Measurements from ENCODE around the gene CFHR5. TPM values are rescaled to one million over a fixed set of nuclear protein-coding genes. Genes with fewer than 3 reads are reported as not detected.
"Not testable (repeated sequence)": the region's sequence is repeated elsewhere in the genome, so short reads cannot be mapped to it uniquely, and the experiment has no call there.

The CFHR5 gene
- total and polyA plus RNA-seq, 5 donors from 2014 or later = not detected

DNA sequence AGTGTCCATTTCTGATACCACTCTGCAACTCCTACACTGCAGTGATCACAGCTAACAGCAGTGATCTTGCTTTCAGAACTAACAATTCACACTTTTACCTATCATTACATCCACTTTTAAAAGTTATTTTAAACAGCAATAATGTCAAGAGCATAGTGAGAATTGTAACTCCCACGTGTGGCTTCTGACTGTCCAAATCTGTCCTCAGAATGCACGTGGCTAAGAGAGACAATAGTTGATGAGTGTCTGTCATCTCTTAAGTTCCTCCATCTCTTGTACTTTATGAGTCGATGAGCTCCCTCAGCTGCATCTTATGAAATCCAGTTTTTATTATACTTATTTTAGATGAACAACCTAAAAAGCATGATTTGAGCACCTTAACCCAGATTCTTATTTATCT lies 16.5 kb upstream of the CFHR5 start:
- no peak for DNase-seq
- H3K4me3 ChIP-seq (ENCODE audit: low read depth, low read length) = no peak overlapping the region
- H3K9me3 Mint-ChIP-seq = peaks cover 0 to 6% (median 0%) of the 10 kb centered on the region in 7 donors
- no peak overlapping the region for H3K27ac Mint-ChIP-seq
- ATAC-seq (ENCODE audit: low read depth in 2 of 2) = no peak
- no peak overlapping the region for H3K4me3 Mint-ChIP-seq
- H3K27ac ChIP-seq (ENCODE audit: insufficient read depth, low read length, poor library complexity, severe bottlenecking) = no peak overlapping the region
- H3K9me3 ChIP-seq (ENCODE audit: control insufficient read depth in 2 of 2, low read length in 2 of 2) = no peaks in the 10 kb centered on the region
- no peaks in the 10 kb centered on the region for H3K4me1 Mint-ChIP-seq
- H3K27me3 Mint-ChIP-seq = no peaks in the 10 kb centered on the region
- H3K4me1 ChIP-seq (ENCODE audit: control insufficient read depth, insufficient read depth, low read length, poor library complexity, severe bottlenecking) = no peaks in the 10 kb centered on the region
- H3K36me3 ChIP-seq (ENCODE audit: control insufficient read depth, insufficient read depth, low read length) = no peaks in the 10 kb centered on the region
- no peaks in the 10 kb centered on the region for H3K27me3 ChIP-seq (ENCODE audit: control insufficient read depth, insufficient read depth, low read length)
- no peaks in the 10 kb centered on the region for H3K36me3 Mint-ChIP-seq

GRCh38 chr1:196970182-196970581 lies 7.2 kb upstream of the CFHR5 start:
- H3K9me3 ChIP-seq (ENCODE audit: control insufficient read depth in 2 of 2, low read length in 2 of 2) = no peaks in the 10 kb centered on the region
- H3K27ac ChIP-seq (ENCODE audit: insufficient read depth, low read length, poor library complexity, severe bottlenecking) = no peak overlapping the region
- DNase-seq (no peak), ATAC-seq (ENCODE audit: low read depth in 2 of 2) (no peak)
- H3K36me3 ChIP-seq (ENCODE audit: control insufficient read depth, insufficient read depth, low read length) = no peaks in the 10 kb centered on the region
- no peaks in the 10 kb centered on the region for H3K36me3 Mint-ChIP-seq
- peaks cover 0 to 1% (median 0%) of the 10 kb centered on the region in 7 donors for H3K9me3 Mint-ChIP-seq
- H3K4me1 Mint-ChIP-seq = no peaks in the 10 kb centered on the region
- H3K27me3 Mint-ChIP-seq = no peaks in the 10 kb centered on the region
- no peak overlapping the region for H3K4me3 ChIP-seq (ENCODE audit: low read depth, low read length)
- no peaks in the 10 kb centered on the region for H3K4me1 ChIP-seq (ENCODE audit: control insufficient read depth, insufficient read depth, low read length, poor library complexity, severe bottlenecking)
- no peak overlapping the region for H3K27ac Mint-ChIP-seq
- H3K27me3 ChIP-seq (ENCODE audit: control insufficient read depth, insufficient read depth, low read length) = no peaks in the 10 kb centered on the region
- no peak overlapping the region for H3K4me3 Mint-ChIP-seq

DNA sequence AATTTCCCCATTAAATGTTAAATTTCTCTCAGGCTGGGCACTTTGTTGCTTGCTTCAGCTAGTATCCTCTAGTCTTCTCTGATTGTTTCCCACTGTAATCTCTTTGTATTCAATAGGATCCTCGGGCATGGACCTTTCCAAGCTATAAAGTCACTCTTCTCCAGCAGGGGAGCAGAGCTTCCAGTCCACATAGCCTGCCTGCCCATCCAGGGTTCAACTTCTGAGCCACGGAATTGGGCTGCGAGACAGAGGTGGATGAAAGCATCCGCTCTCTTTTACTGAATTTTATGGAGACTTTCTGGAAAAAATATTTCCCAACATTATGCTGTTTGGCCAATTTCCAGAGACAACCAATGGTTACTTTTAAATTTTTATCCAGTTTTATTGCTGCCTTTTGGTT lies 1.1 kb upstream of the CFHR5 start:
- DNase-seq (no peak), ATAC-seq (ENCODE audit: low read depth in 2 of 2) (no peak)
- Histone ChIP-seq H3K4me1 (ENCODE audit: control insufficient read depth, insufficient read depth, low read length, poor library complexity, severe bottlenecking) (no peaks in the 10 kb centered on the region), H3K36me3 (ENCODE audit: control insufficient read depth, insufficient read depth, low read length) (no peaks in the 10 kb centered on the region), H3K4me3 (ENCODE audit: low read depth, low read length) (no peak overlapping the region), H3K27ac (ENCODE audit: insufficient read depth, low read length, poor library complexity, severe bottlenecking) (no peak overlapping the region), H3K27me3 (ENCODE audit: control insufficient read depth, insufficient read depth, low read length) (no peaks in the 10 kb centered on the region), H3K9me3 (ENCODE audit: control insufficient read depth in 2 of 2, low read length in 2 of 2) (no peaks in the 10 kb centered on the region)
- H3K9me3 Mint-ChIP-seq = peaks cover 0 to 1% (median 0%) of the 10 kb centered on the region in 7 donors
- no peaks in the 10 kb centered on the region for H3K27me3 Mint-ChIP-seq
- H3K36me3 Mint-ChIP-seq = no peaks in the 10 kb centered on the region
- H3K27ac Mint-ChIP-seq = no peak overlapping the region
- H3K4me3 Mint-ChIP-seq = no peak overlapping the region
- no peaks in the 10 kb centered on the region for H3K4me1 Mint-ChIP-seq

- ATAC-seq (ENCODE audit: low read depth in 2 of 2) = no peak
- Mint-ChIP-seq H3K4me3 (no peak overlapping the region), H3K27ac (no peak overlapping the region), H3K27me3 (no peaks in the 10 kb centered on the region), H3K9me3 (peaks cover 0 to 2% (median 0%) of the 10 kb centered on the region in 7 donors), H3K4me1 (no peaks in the 10 kb centered on the region), H3K36me3 (no peaks in the 10 kb centered on the region)
- Histone ChIP-seq H3K4me3 (ENCODE audit: low read depth, low read length) (no peak overlapping the region), H3K36me3 (ENCODE audit: control insufficient read depth, insufficient read depth, low read length) (no peaks in the 10 kb centered on the region), H3K9me3 (ENCODE audit: control insufficient read depth in 2 of 2, low read length in 2 of 2) (no peaks in the 10 kb centered on the region), H3K4me1 (ENCODE audit: control insufficient read depth, insufficient read depth, low read length, poor library complexity, severe bottlenecking) (no peaks in the 10 kb centered on the region), H3K27me3 (ENCODE audit: control insufficient read depth, insufficient read depth, low read length) (no peaks in the 10 kb centered on the region), H3K27ac (ENCODE audit: insufficient read depth, low read length, poor library complexity, severe bottlenecking) (no peak overlapping the region)
- DNase-seq = no peak
Measured at GRCh38 chr1:196980859-196981258, 3.5 kb downstream of the CFHR5 start.

DNA sequence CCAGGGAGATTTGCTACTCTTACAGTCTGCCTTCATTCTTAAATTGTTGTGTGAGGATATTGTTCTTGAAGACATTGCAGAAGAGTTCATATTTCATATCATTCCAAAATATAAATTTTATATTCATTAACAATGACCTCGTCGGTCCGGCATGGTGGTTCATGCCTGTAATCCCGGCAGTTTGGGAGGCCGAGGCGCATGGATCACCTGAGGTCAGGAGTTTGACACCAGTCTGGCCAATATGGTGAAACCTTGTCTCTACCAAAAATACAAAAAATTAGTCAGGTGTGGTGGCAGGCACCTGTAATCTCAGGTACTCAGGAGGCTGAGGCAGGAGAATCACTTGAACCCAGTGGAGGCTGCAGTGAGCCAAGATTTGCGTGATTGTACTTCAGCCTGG lies 4.9 kb downstream of the CFHR5 start:
- not testable (repeated sequence) for H3K4me3 Mint-ChIP-seq; H3K9me3 ChIP-seq (ENCODE audit: control insufficient read depth in 2 of 2, low read length in 2 of 2); H3K27ac Mint-ChIP-seq; H3K36me3 ChIP-seq (ENCODE audit: control insufficient read depth, insufficient read depth, low read length); H3K36me3 Mint-ChIP-seq; H3K4me1 Mint-ChIP-seq; H3K27ac ChIP-seq (ENCODE audit: insufficient read depth, low read length, poor library complexity, severe bottlenecking); H3K4me1 ChIP-seq (ENCODE audit: control insufficient read depth, insufficient read depth, low read length, poor library complexity, severe bottlenecking); H3K27me3 Mint-ChIP-seq; H3K4me3 ChIP-seq (ENCODE audit: low read depth, low read length); H3K27me3 ChIP-seq (ENCODE audit: control insufficient read depth, insufficient read depth, low read length); ATAC-seq (ENCODE audit: low read depth in 2 of 2); DNase-seq; H3K9me3 Mint-ChIP-seq

DNA sequence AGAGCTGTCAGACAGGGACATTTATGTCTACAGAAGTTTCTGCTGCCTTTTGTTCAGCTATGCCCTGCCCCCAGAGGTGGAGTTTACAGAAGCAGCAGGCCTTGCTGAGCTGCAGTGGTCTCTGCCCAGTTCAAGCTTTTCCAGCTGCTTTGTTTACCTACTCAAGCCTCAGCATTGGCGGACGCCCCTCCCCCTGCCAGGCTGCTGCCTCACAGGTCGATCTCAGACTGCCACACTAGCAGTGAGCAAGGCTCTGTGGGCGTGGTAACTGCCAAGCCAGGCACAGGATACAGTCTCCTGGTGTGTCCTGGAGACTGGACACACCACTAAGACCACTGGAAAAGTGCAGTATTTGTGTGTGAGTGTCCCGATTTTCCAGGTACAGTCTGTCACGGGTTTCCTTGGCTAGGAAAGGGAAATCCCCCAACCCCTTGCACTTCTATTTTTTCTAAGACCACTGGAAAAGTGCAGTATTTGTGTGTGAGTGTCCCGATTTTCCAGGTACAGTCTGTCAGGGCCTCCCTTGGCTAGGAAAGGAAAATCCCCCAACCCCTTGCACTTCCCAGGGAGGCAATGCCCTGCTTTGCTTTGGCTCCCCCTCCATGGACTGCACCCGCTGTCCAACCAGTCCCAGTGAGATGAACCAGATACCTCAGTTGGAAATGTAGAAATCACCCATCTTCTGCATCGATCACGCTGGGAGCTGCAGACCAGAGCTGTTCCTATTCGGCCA lies 14.7 kb downstream of the CFHR5 start:
- H3K27ac Mint-ChIP-seq; ATAC-seq (ENCODE audit: low read depth in 2 of 2); DNase-seq; H3K9me3 Mint-ChIP-seq; H3K27me3 Mint-ChIP-seq; H3K27ac ChIP-seq (ENCODE audit: insufficient read depth, low read length, poor library complexity, severe bottlenecking); H3K9me3 ChIP-seq (ENCODE audit: control insufficient read depth in 2 of 2, low read length in 2 of 2); H3K27me3 ChIP-seq (ENCODE audit: control insufficient read depth, insufficient read depth, low read length); H3K4me1 Mint-ChIP-seq; H3K4me3 Mint-ChIP-seq; H3K4me3 ChIP-seq (ENCODE audit: low read depth, low read length); H3K36me3 ChIP-seq (ENCODE audit: control insufficient read depth, insufficient read depth, low read length); H3K36me3 Mint-ChIP-seq; H3K4me1 ChIP-seq (ENCODE audit: control insufficient read depth, insufficient read depth, low read length, poor library complexity, severe bottlenecking): not testable (repeated sequence)

GRCh38 chr1:196993916-196994315 lies 16.6 kb downstream of the CFHR5 start:
- H3K4me3 ChIP-seq (ENCODE audit: low read depth, low read length) = no peak overlapping the region
- ATAC-seq (ENCODE audit: low read depth in 2 of 2) = no peak
- DNase-seq = no peak

DNA sequence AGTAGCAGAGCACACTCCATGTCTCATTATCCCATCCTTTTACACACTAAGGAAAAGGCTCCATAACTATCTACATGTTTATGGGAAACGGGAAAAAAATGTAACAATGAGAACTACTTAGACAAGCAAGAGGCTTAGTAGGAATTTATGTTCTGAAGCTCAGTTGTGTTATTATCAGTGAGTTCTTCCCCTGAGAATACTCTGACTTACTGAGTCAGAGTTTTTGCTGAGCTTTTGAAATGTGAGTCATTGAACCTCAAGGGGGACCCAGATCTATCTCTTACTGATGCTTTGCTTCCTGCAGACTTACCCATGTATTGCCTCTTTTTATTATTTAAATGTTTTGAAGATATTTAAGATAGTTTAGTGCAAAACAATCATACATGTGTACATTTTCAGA lies 20.1 kb downstream of the CFHR5 start:
- no peak overlapping the region for H3K27ac ChIP-seq (ENCODE audit: insufficient read depth, low read length, poor library complexity, severe bottlenecking)
- H3K27me3 ChIP-seq (ENCODE audit: control insufficient read depth, insufficient read depth, low read length) = no peaks in the 10 kb centered on the region
- no peak overlapping the region for H3K4me3 ChIP-seq (ENCODE audit: low read depth, low read length)
- no peak overlapping the region for H3K4me3 Mint-ChIP-seq
- H3K4me1 ChIP-seq (ENCODE audit: control insufficient read depth, insufficient read depth, low read length, poor library complexity, severe bottlenecking) = no peaks in the 10 kb centered on the region
- no peaks in the 10 kb centered on the region for H3K4me1 Mint-ChIP-seq
- H3K9me3 ChIP-seq (ENCODE audit: control insufficient read depth in 2 of 2, low read length in 2 of 2) = no peaks in the 10 kb centered on the region
- no peak overlapping the region for H3K27ac Mint-ChIP-seq
- DNase-seq (no peak), ATAC-seq (ENCODE audit: low read depth in 2 of 2) (no peak)
- no peaks in the 10 kb centered on the region for H3K36me3 Mint-ChIP-seq
- no peaks in the 10 kb centered on the region for H3K27me3 Mint-ChIP-seq
- H3K36me3 ChIP-seq (ENCODE audit: control insufficient read depth, insufficient read depth, low read length) = no peaks in the 10 kb centered on the region
- no peaks in the 10 kb centered on the region for H3K9me3 Mint-ChIP-seq

More at GRCh38 chr1:196993916-196994315, 16.6 kb downstream of the CFHR5 start:
- H3K27me3 ChIP-seq (ENCODE audit: control insufficient read depth, insufficient read depth, low read length) = no peaks in the 10 kb centered on the region
- Mint-ChIP-seq H3K36me3 (no peaks in the 10 kb centered on the region), H3K27me3 (no peaks in the 10 kb centered on the region), H3K9me3 (peaks cover 0 to 3% (median 0%) of the 10 kb centered on the region in 7 donors), H3K4me1 (no peaks in the 10 kb centered on the region), H3K27ac (no peak overlapping the region), H3K4me3 (no peak overlapping the region)
- no peak overlapping the region for H3K27ac ChIP-seq (ENCODE audit: insufficient read depth, low read length, poor library complexity, severe bottlenecking)
- no peaks in the 10 kb centered on the region for H3K36me3 ChIP-seq (ENCODE audit: control insufficient read depth, insufficient read depth, low read length)
- H3K4me1 ChIP-seq (ENCODE audit: control insufficient read depth, insufficient read depth, low read length, poor library complexity, severe bottlenecking) = no peaks in the 10 kb centered on the region
- no peaks in the 10 kb centered on the region for H3K9me3 ChIP-seq (ENCODE audit: control insufficient read depth in 2 of 2, low read length in 2 of 2)

Measured in CD4-positive, CD25-positive, alpha-beta regulatory T cell (primary cell).